Stomach (tissue), 9 donors: ENCODE measurements around the gene UBAP2. TPM values are rescaled to one million over a fixed set of nuclear protein-coding genes. Genes with fewer than 3 reads are reported as not detected.
A peak's percentile ranks its signal among the peaks of the same experiment; 100 is the strongest.

ENCODE experiments used
- DNase-seq, 2 donors: peaks; one replicate each; pipeline versions ENCODE4 v3.0.0 to v3.0.0-alpha.2; 2013 to 2019
- H3K27ac ChIP-seq, 5 donors: fragments of 200-600 bp in 4 of 5; sonication (generic) in 4 of 5; one replicate each; pipeline ENCODE4 v1.5.1; 2013 to 2019; ENCODE audit warnings: mild to moderate bottlenecking in 1 of 5, moderate library complexity in 1 of 5
- H3K27me3 ChIP-seq, 3 donors: fragments of 200-600 bp; sonication (generic); one replicate each; pipeline ENCODE4 v1.5.1; 2017 to 2019; ENCODE audit warnings: mixed run types in 1 of 3
- H3K36me3 ChIP-seq, 4 donors: fragments of 200-600 bp; sonication (generic); 1 replicate in 3 of 4; 2 replicates in 1 of 4; pipeline ENCODE4 v1.5.1; 2016 to 2019
- H3K4me1 ChIP-seq, 4 donors: fragments of 200-600 bp; sonication (generic); one replicate each; pipeline ENCODE4 v1.5.1; 2016 to 2019
- H3K4me3 ChIP-seq, 4 donors: fragments of 200-600 bp; sonication (generic) in 3 of 4; one replicate each; pipeline ENCODE4 v1.5.1; 2016 to 2019; ENCODE audit warnings: mild to moderate bottlenecking in 1 of 4
- H3K9me3 ChIP-seq, 4 donors: fragments of 200-600 bp; sonication (generic); one replicate each; pipeline ENCODE4 v1.5.1; 2016 to 2019
- EP300 ChIP-seq: sonication (generic); formaldehyde crosslinking; IDR thresholded peaks from one replicate; pipeline ENCODE4 v1.6.1; 2017; ENCODE audit warnings: antibody characterized with exemption
- POLR2A ChIP-seq, 4 donors: fragments of 450-650 bp; IDR thresholded peaks; one replicate each; pipeline ENCODE4 v1.6.1; 2016; ENCODE audit warnings: antibody characterized with exemption in 4 of 4, control low read depth in 2 of 4, mild to moderate bottlenecking in 1 of 4, moderate library complexity in 1 of 4
- POLR2AphosphoS5 ChIP-seq, 3 donors: sonication (generic); formaldehyde crosslinking; IDR thresholded peaks; one replicate each; pipeline ENCODE4 v1.6.1; 2016; ENCODE audit warnings: antibody characterized with exemption in 3 of 3
- WGBS, 5 donors: extraction: QIAGEN DNeasy Blood & Tissue Kit in 3 of 5; methylation state at CpG; one replicate each; pipeline versions ENCODE4 v1.1.5 to v1.1.7; 2013 to 2018; 5-methylcytosine and 5-hydroxymethylcytosine counted together
- intact Hi-C: fragments of 100-400 bp; cut with DNase I; formaldehyde crosslinking; loops from one replicate; pipeline ENCODE4 v1.15.1; 2023; ENCODE audit warnings: low total_unique reads
- polyA plus RNA-seq, 3 donors: library from polyadenylated mRNA; stranded (reverse); fragments of 200-250 nt; gene quantifications; one replicate each; pipeline ENCODE4 v1.2.3, GENCODE V29; 2013
- total RNA-seq, 5 donors: library from RNA; depleted of rRNA; stranded (reverse); fragments of >200 nt; gene quantifications; one replicate each; pipeline versions ENCODE4 v1.1.0 to v1.2.3, GENCODE V29; 2014 to 2016
- TF ChIP-seq, protein P1 (sequence below), 7 experiments: fragments of 450-650 bp in 4 of 7; fragments of 200-600 bp in 3 of 7; sonication (generic) in 3 of 7; IDR thresholded peaks; one replicate each; pipeline ENCODE4 v1.5.1; 2016 to 2019; ENCODE audit warnings: antibody characterized with exemption in 7 of 7, control low read depth in 2 of 7, mild to moderate bottlenecking in 1 of 7
- donor health status: healthy with polysubstance abuse.
- donor health status: Bipolar disorder and iron deficiency.
- donor health status: healthy.

The UBAP2 gene
- total and polyA plus RNA-seq, 8 donors: 7.0 to 82.9 (median 20.2) TPM

DNA sequence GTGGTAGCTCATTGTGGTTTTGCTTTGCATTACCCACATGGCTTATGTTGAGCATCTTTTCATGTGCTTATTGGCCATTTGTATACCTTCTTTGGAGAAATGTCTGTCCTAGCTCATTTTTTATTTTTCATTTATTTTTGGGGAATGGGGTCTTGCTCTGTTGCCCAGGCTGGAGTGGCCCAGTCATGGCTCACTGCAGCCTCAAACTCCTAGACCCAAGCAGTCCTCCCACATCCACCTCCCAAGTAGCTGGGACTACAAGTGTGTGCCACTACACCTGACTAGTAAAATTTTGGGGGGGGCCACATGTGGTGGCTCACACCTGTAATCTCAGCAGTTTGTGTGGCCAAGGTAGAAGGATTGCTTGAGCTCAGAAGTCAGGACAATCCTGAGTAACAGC lies 154.4 kb downstream of the UBAP2 start:
- no peak for DNase-seq
- Histone ChIP-seq H3K27ac (no peak overlapping the region), H3K4me1 (peaks cover 0 to 8% (median 0%) of the 10 kb centered on the region in 4 donors), H3K27me3 (no peaks in the 10 kb centered on the region), H3K9me3 (no peaks in the 10 kb centered on the region), H3K4me3 (no peak overlapping the region), H3K36me3 (peaks cover under 1 to 25% (median 15%) of the 10 kb centered on the region in 4 donors)
- TF ChIP-seq POLR2A (IDR thresholded peaks at IDR 0.05) (no peak), POLR2AphosphoS5 (IDR thresholded peaks at IDR 0.05) (no peak), EP300 (no peak)
- TF ChIP-seq, protein P1, sequence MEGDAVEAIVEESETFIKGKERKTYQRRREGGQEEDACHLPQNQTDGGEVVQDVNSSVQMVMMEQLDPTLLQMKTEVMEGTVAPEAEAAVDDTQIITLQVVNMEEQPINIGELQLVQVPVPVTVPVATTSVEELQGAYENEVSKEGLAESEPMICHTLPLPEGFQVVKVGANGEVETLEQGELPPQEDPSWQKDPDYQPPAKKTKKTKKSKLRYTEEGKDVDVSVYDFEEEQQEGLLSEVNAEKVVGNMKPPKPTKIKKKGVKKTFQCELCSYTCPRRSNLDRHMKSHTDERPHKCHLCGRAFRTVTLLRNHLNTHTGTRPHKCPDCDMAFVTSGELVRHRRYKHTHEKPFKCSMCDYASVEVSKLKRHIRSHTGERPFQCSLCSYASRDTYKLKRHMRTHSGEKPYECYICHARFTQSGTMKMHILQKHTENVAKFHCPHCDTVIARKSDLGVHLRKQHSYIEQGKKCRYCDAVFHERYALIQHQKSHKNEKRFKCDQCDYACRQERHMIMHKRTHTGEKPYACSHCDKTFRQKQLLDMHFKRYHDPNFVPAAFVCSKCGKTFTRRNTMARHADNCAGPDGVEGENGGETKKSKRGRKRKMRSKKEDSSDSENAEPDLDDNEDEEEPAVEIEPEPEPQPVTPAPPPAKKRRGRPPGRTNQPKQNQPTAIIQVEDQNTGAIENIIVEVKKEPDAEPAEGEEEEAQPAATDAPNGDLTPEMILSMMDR (IDR thresholded peaks at IDR 0.05): no peak
- intact Hi-C loops: no loop called here

DNA sequence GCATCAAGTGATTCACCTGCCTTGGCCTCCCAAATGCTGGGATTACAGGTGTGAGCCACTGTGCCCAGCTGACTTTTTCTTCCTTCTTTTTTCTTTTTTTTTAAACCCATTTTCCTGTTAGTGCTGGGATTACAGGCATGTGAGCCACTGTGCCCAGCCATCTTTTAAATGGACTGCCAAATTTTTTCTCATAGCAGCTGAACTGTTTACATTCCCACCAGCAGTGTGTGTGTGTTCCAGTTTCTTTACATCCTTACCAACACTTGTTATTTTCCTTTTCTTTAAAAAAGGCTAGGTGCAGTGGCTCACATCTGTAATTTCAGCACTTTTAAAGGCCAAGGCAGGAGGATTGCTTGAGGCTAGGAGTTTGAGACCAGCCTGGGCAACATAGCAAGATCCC lies 154.8 kb downstream of the UBAP2 start:
- Histone ChIP-seq H3K27ac (no peak overlapping the region), H3K4me3 (no peak overlapping the region), H3K27me3 (no peaks in the 10 kb centered on the region), H3K4me1 (peaks cover 0 to 8% (median 0%) of the 10 kb centered on the region in 4 donors), H3K36me3 (peaks cover 0 to 23% (median 16%) of the 10 kb centered on the region in 4 donors), H3K9me3 (no peaks in the 10 kb centered on the region)
- no peak for TF ChIP-seq POLR2A (IDR thresholded peaks at IDR 0.05)
- no peak for TF ChIP-seq EP300
- TF ChIP-seq POLR2AphosphoS5 (IDR thresholded peaks at IDR 0.05): no peak
- TF ChIP-seq, protein P1 (IDR thresholded peaks at IDR 0.05): no peak
- no peak for DNase-seq
- intact Hi-C loops: no loop called here

DNA sequence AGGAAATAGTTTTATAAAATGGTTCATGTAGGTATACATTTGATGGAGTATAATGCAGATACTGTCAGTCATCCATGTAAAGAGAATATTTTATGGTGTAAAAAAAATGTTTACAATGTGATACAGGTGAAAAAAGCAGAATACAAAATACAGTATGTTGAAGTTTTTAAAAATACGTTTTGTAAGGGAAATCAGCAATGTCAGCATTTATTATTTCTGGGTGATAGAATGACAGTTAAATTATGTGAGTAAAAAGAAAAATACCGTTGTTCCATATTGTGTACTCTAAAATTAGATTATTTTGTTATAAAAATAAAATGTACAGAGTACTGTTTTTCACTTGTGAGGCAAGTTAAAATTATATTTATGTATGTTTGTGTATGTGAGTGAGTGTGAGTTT lies 162.7 kb downstream of the UBAP2 start:
- peaks cover 14 to 53% (median 34%) of the 10 kb centered on the region in 4 donors for H3K4me1 ChIP-seq
- intact Hi-C loops: no loop called here
- TF ChIP-seq EP300 (no peak), POLR2A (IDR thresholded peaks at IDR 0.05) (no peak), POLR2AphosphoS5 (IDR thresholded peaks at IDR 0.05) (no peak)
- TF ChIP-seq, protein P1 (IDR thresholded peaks at IDR 0.05): no peak
- H3K4me3 ChIP-seq: no peak overlapping the region
- H3K9me3 ChIP-seq: no peaks in the 10 kb centered on the region
- no peak overlapping the region for H3K27ac ChIP-seq
- no peaks in the 10 kb centered on the region for H3K27me3 ChIP-seq
- H3K36me3 ChIP-seq: peaks cover 0 to 24% (median 22%) of the 10 kb centered on the region in 4 donors
- DNase-seq: no peak
- WGBS, 5 donors: 64 to 70% (median 68%) methylated on average over 2 of the region's 2 CpGs

DNA sequence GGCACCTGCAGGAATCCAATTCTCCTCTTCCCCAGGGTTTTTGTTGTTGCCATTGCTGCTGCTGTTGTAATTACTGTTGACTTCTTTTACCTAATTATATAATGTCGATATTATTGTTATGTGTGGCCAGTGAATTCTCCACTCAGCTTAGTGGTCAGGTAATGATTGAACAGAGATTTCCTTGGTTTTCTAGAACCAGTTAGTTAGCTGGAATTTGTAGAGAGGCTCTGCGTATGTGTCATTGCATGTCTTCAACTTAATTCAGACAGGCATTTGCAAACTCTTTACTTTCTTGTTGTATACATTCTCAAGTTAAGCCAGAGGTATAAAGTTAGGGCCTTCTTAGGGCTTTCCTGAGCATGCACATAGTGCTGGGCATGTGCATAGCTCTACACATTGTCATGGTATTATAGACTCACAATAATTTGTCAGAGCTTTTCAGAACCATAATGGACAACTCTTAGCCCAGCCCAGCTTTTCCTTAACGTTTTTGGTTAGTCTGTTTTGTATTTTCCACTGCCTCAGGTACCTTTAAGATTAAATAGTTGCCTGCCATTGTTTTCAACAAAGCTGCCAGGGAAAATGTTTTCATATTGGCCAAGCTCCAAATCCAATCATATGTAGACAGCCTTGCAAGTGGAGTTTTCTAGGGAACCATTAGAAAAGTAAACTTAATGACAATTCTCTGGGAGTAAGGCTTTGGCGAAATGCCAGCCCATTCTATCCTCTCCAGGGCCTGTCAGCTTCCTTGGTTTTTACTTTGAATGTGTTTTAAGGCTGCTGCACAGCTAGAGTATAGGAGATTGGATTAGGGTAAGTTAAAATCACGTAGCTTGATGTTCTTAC lies 163.6 kb downstream of the UBAP2 start:
- TF ChIP-seq EP300: no peak
- TF ChIP-seq POLR2A (IDR thresholded peaks at IDR 0.05): no peak
- TF ChIP-seq, protein P1 (IDR thresholded peaks at IDR 0.05): no peak
- TF ChIP-seq POLR2AphosphoS5 (IDR thresholded peaks at IDR 0.05): no peak
- Histone ChIP-seq H3K4me3 (no peak overlapping the region), H3K36me3 (peaks cover 0 to 19% (median 17%) of the 10 kb centered on the region in 4 donors), H3K4me1 (peaks cover 14 to 62% (median 37%) of the 10 kb centered on the region in 4 donors), H3K9me3 (no peaks in the 10 kb centered on the region), H3K27ac (peak overlapping the region in 1 of 5 donors; percentile 6), H3K27me3 (no peaks in the 10 kb centered on the region)
- WGBS, 5 donors: 32 to 45% (median 39%) methylated on average over 5 of the region's 5 CpGs
- DNase-seq: peak; percentile 55 to 87
- intact Hi-C loops: no loop called here
